Sigmoid colon (tissue), 7 donors: ENCODE measurements around the gene NTN1. TPM values are rescaled to one million over a fixed set of nuclear protein-coding genes. Genes with fewer than 3 reads are reported as not detected.

Experiments
- DNase-seq: peaks from one replicate; pipeline ENCODE4 v3.0.0-alpha.2; 2019
- H3K27ac ChIP-seq, 4 donors: fragments of 200-600 bp; sonication (generic); one replicate each; pipeline ENCODE4 v1.5.1; 2016 to 2019; ENCODE audit warnings: mild to moderate bottlenecking in 1 of 4
- H3K27me3 ChIP-seq, 3 donors: fragments of 200-600 bp; sonication (generic); one replicate each; pipeline ENCODE4 v1.5.1; 2019; ENCODE audit warnings: mild to moderate bottlenecking in 1 of 3
- H3K36me3 ChIP-seq, 4 donors: fragments of 200-600 bp; sonication (generic); one replicate each; pipeline ENCODE4 v1.5.1; 2016 to 2019
- H3K4me1 ChIP-seq, 4 donors: fragments of 200-600 bp; sonication (generic); one replicate each; pipeline ENCODE4 v1.5.1; 2017 to 2019
- H3K4me3 ChIP-seq, 4 donors: fragments of 200-600 bp; sonication (generic); one replicate each; pipeline ENCODE4 v1.5.1; 2017 to 2019; ENCODE audit warnings: mild to moderate bottlenecking in 2 of 4, moderate library complexity in 1 of 4
- H3K9me3 ChIP-seq, 4 donors: fragments of 200-600 bp in 3 of 4; sonication (generic) in 3 of 4; one replicate each; pipeline versions ENCODE4 v1.5.1 to v1.6.1; 2013 to 2019
- EP300 ChIP-seq, 4 donors: sonication (generic); formaldehyde crosslinking; IDR thresholded peaks; one replicate each; pipeline ENCODE4 v1.6.1; 2017; ENCODE audit warnings: antibody characterized with exemption in 4 of 4
- POLR2A ChIP-seq, 2 donors: fragments of 450-650 bp; IDR thresholded peaks; one replicate each; pipeline ENCODE4 v1.6.1; 2016; ENCODE audit warnings: antibody characterized with exemption in 2 of 2, mild to moderate bottlenecking in 2 of 2, moderate library complexity in 2 of 2
- POLR2AphosphoS5 ChIP-seq, 4 donors: sonication (generic); formaldehyde crosslinking; IDR thresholded peaks; one replicate each; pipeline ENCODE4 v1.6.1; 2017; ENCODE audit warnings: antibody characterized with exemption in 4 of 4
- WGBS, 2 donors: extraction: QIAGEN DNeasy Blood & Tissue Kit; methylation state at CpG; one replicate each; pipeline ENCODE4 v1.1.7; 2013; 5-methylcytosine and 5-hydroxymethylcytosine counted together
- intact Hi-C: fragments of 100-400 bp; cut with DNase I; formaldehyde crosslinking; loops from one replicate; pipeline ENCODE4 v1.15.1; 2023
- polyA plus RNA-seq, 3 donors: library from polyadenylated mRNA; stranded (reverse); fragments of 200-250 nt; gene quantifications; one replicate each; pipeline ENCODE4 v1.2.3, GENCODE V29; 2013
- total RNA-seq, 4 donors: library from RNA; depleted of rRNA; stranded (reverse); fragments of >200 nt; gene quantifications; one replicate each; pipeline ENCODE4 v1.1.0, GENCODE V29; 2016
- TF ChIP-seq, protein P1 (sequence below), 4 experiments: fragments of 450-650 bp in 3 of 4; fragments of 200-600 bp in 1 of 4; IDR thresholded peaks; one replicate each; pipeline ENCODE4 v1.5.1; 2016 to 2019; ENCODE audit warnings: antibody characterized with exemption in 4 of 4, mild to moderate bottlenecking in 3 of 4, moderate library complexity in 2 of 4
- donor health status: healthy with polysubstance abuse.
- donor health status: Bipolar disorder and iron deficiency.
- donor health status: healthy.

Gene NTN1
- total and polyA plus RNA-seq, 7 donors = 0.69 to 20.3 (median 10.5) TPM

DNA sequence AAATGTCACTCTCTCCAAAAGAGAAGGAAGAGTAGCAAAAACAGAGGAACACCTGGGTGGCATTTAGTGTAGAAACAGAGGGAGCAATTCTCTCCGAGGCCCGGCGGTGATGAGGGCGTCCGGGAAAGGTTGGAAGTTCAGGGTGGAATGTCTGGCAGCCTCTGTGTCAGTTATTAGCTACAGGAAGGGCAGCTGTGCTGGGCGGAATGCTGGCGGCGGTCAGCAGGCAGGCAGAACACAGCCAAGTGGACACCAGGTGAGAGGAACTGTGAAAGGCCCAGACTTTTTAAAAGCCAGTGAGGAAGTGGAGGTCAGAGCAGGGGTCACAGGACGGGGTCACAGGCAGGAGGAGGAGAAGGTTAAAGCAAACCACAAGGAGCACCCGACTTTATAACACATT is 238.1 kb downstream of the NTN1 start:
- TF ChIP-seq POLR2A (IDR thresholded peaks at IDR 0.05) (no peak), POLR2AphosphoS5 (IDR thresholded peaks at IDR 0.05) (peak in 2 of 4 donors; percentile 11 to 34)
- H3K27me3 ChIP-seq = no peaks in the 10 kb centered on the region
- intact Hi-C loops = no loop called here
- peaks cover 0 to 9% (median 3%) of the 10 kb centered on the region in 4 donors for H3K4me1 ChIP-seq
- H3K27ac ChIP-seq = peak overlapping the region in 1 of 4 donors; percentile 34
- no peak overlapping the region for H3K4me3 ChIP-seq
- H3K36me3 ChIP-seq = no peaks in the 10 kb centered on the region
- no peak for DNase-seq
- peaks cover 0 to 2% (median 0%) of the 10 kb centered on the region in 4 donors for H3K9me3 ChIP-seq
- WGBS, 2 donors = 74 to 76% methylated on average over 10 of the region's 10 CpGs

DNA sequence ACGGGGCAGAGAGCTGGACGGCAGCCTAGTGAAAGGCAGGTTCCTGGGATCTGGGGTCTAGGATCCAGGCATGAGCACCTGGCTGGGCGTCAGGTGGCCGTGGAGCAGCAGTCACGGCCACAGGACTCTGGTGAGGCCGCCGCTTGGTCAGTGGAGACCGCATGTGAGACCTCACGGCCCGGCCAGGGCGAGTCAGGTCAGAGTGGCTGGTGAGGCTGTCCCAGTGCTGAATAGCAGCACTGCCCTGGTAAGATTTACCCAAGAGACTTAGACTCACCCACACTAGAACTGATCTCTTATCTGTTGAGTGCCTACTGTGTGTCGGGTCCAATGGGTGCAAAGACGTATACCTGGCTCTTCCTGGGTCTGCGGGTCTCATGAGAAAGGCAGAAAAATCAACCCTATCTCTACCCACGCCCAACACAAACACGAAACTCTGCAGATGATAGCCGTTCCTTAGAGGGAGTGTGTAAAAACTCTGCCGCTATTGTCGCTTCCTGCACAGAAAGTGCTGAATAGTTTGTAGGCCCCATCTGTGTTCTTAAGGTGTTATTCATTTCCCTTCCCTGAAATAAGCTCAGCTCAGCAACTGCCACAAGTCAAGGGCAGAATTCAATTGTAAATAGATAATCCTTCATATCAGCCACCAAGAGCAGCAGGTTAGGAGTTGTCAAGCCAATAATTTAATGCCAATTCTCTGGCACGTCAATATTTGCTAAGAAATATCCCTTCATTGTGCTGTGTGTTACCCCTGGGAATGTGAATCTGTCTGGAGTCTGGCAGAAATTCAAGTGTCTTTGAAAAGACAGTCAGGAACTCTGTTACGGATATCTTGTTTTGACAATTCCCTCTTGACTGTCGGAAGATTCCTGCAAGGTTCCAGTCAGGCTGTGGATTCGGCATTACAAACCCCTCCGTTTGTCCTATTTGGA is 240.0 kb downstream of the NTN1 start:
- Histone ChIP-seq H3K36me3 (no peaks in the 10 kb centered on the region), H3K27ac (no peak overlapping the region), H3K4me3 (no peak overlapping the region), H3K9me3 (peaks cover 0 to 2% (median 0%) of the 10 kb centered on the region in 4 donors), H3K4me1 (peaks cover 0 to 8% (median 2%) of the 10 kb centered on the region in 4 donors), H3K27me3 (no peaks in the 10 kb centered on the region)
- WGBS, 2 donors = 20 to 61% methylated on average over 24 of the region's 24 CpGs
- no peak for DNase-seq
- no peak for TF ChIP-seq POLR2A (IDR thresholded peaks at IDR 0.05)
- intact Hi-C loops = no loop called here

DNA sequence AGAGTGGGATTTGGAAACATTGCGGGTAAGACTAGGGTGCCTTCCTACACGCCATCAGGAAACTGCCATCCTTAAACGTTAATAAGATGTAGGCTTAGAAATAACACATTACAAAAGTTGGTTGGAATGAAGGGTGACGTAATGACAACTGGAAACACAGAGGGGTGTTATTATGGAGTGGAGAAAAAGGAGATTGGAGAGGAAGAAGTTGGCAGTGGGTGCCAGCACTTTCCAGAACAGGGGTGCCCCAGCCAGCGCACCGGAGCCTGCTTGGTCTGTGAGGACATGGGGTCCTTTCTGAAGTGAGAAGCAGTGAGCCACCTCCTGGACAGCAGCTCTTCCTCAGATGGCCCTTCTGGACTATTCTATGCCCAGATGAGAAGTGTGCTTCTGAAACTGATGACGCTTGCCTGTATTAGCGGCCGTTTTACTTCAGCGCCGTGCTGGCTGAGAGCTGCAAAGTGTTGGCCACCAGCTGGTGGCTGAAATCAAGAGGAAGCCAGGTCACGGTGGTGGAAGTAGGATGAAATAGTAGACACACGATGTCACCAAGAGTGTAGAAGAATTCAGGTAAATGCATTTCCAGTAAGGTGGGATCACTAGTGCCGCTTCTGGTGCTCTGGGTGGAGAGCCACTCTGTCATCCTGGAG is 244.8 kb downstream of the NTN1 start:
- H3K27me3 ChIP-seq = no peaks in the 10 kb centered on the region
- peaks cover 0 to 2% (median 0%) of the 10 kb centered on the region in 4 donors for H3K9me3 ChIP-seq
- no peak overlapping the region for H3K4me3 ChIP-seq
- no peak for DNase-seq
- intact Hi-C loops = no loop called here
- TF ChIP-seq, protein P1, sequence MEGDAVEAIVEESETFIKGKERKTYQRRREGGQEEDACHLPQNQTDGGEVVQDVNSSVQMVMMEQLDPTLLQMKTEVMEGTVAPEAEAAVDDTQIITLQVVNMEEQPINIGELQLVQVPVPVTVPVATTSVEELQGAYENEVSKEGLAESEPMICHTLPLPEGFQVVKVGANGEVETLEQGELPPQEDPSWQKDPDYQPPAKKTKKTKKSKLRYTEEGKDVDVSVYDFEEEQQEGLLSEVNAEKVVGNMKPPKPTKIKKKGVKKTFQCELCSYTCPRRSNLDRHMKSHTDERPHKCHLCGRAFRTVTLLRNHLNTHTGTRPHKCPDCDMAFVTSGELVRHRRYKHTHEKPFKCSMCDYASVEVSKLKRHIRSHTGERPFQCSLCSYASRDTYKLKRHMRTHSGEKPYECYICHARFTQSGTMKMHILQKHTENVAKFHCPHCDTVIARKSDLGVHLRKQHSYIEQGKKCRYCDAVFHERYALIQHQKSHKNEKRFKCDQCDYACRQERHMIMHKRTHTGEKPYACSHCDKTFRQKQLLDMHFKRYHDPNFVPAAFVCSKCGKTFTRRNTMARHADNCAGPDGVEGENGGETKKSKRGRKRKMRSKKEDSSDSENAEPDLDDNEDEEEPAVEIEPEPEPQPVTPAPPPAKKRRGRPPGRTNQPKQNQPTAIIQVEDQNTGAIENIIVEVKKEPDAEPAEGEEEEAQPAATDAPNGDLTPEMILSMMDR (IDR thresholded peaks at IDR 0.05) = no peak
- TF ChIP-seq EP300 (IDR thresholded peaks at IDR 0.05) (no peak), POLR2A (IDR thresholded peaks at IDR 0.05) (no peak), POLR2AphosphoS5 (IDR thresholded peaks at IDR 0.05) (no peak)
- no peaks in the 10 kb centered on the region for H3K36me3 ChIP-seq
- 92 to 97% methylated on average over 14 of the region's 14 CpGs for WGBS, 2 donors
- H3K4me1 ChIP-seq = no peaks in the 10 kb centered on the region
- no peak overlapping the region for H3K27ac ChIP-seq

DNA sequence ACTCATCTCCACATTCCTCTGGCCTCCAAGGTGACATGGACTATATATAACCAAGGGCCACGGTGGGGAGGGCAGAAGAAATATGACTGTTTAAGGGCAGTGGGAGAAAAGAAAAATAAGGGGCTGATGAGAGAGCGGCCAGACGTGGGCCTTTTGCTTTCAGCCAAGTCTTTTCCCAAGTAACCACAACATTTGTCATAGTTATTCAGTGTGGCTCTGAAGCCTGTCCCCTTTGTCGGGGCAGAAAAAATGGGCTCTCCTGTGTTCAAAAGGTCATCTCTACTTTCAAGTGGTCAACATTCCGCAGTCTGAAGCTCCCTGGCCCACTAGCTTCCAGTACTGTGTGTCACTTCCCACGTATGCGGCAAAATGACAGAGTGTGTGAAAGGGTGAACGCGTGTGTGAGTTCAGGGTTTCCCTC is 245.4 kb downstream of the NTN1 start:
- Histone ChIP-seq H3K4me3 (no peak overlapping the region), H3K27ac (no peak overlapping the region)

DNA sequence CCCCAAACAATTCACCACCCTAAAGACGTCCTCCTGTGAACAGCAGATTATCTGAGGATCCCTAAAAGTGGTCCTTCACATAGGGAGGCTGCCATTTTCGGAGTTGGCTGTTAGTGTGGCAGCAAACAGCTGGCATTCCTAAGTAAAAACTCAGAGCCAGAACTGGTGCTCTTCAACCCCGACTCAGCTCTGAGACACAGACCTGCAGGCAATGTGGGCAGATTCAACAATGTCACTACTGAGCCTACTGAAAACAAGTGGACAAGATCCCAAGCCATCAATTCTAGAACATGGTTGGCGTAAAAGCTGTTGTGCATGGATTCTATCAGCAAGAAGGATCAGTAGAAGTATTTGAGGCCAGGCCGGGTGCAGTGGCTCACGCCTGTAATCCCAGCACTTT is 247.2 kb downstream of the NTN1 start:
- WGBS, 2 donors = 93 to 95% methylated on average over 6 of the region's 6 CpGs
- intact Hi-C loops = no loop called here
- H3K4me1 ChIP-seq = peaks cover 0 to 10% (median 8%) of the 10 kb centered on the region in 4 donors

More for the DNA sequence above, 245.4 kb downstream of the NTN1 start:
- Histone ChIP-seq H3K36me3 (no peaks in the 10 kb centered on the region), H3K9me3 (peaks cover 0 to 2% (median 0%) of the 10 kb centered on the region in 4 donors), H3K4me1 (no peaks in the 10 kb centered on the region), H3K27me3 (no peaks in the 10 kb centered on the region)
- no peak for DNase-seq
- intact Hi-C loops = no loop called here
- no peak for TF ChIP-seq POLR2AphosphoS5 (IDR thresholded peaks at IDR 0.05)
- TF ChIP-seq, protein P1 (IDR thresholded peaks at IDR 0.05) = no peak
- TF ChIP-seq POLR2A (IDR thresholded peaks at IDR 0.05) = no peak
- no peak for TF ChIP-seq EP300 (IDR thresholded peaks at IDR 0.05)
- WGBS, 2 donors = 90 to 97% methylated on average over 9 of the region's 9 CpGs

More for the DNA sequence above, 247.2 kb downstream of the NTN1 start:
- H3K9me3 ChIP-seq = peaks cover 0 to 2% (median 0%) of the 10 kb centered on the region in 4 donors
- H3K4me3 ChIP-seq = no peak overlapping the region
- no peaks in the 10 kb centered on the region for H3K36me3 ChIP-seq
- H3K27me3 ChIP-seq = no peaks in the 10 kb centered on the region
- no peak overlapping the region for H3K27ac ChIP-seq
- TF ChIP-seq EP300 (IDR thresholded peaks at IDR 0.05) (no peak), POLR2AphosphoS5 (IDR thresholded peaks at IDR 0.05) (no peak), POLR2A (IDR thresholded peaks at IDR 0.05) (no peak)
- TF ChIP-seq, protein P1 (IDR thresholded peaks at IDR 0.05) = no peak
- no peak for DNase-seq
